ENCODE data around the gene PIP5K1A. TPM values are rescaled to one million over a fixed set of nuclear protein-coding genes. Genes with fewer than 3 reads are reported as not detected.

Gene PIP5K1A
- total RNA-seq, 1 donor from 2014 or later: 97.7 TPM

GRCh38 chr1:151292207-151293030, 94.1 kb downstream of the PIP5K1A start:
- no peak for DNase-seq
- H3K27ac Mint-ChIP-seq: no peak overlapping the region
- H3K36me3 Mint-ChIP-seq (ENCODE audit: low read depth): peaks cover 46% of the 10 kb centered on the region
- peaks cover 3% of the 10 kb centered on the region for H3K4me1 Mint-ChIP-seq
- no peak overlapping the region for H3K4me3 Mint-ChIP-seq
- intact Hi-C loops (cut with micrococcal nuclease): no loop called here
- H3K9me3 Mint-ChIP-seq: no peaks in the 10 kb centered on the region
- H3K27me3 Mint-ChIP-seq: no peaks in the 10 kb centered on the region

GRCh38 chr1:151293093-151293492, 94.7 kb downstream of the PIP5K1A start:
- intact Hi-C loops (cut with micrococcal nuclease): no loop called here
- no peak for DNase-seq
- Mint-ChIP-seq H3K9me3 (no peaks in the 10 kb centered on the region), H3K4me3 (no peak overlapping the region), H3K27me3 (no peaks in the 10 kb centered on the region), H3K4me1 (peaks cover 3% of the 10 kb centered on the region), H3K27ac (no peak overlapping the region), H3K36me3 (ENCODE audit: low read depth) (peaks cover 50% of the 10 kb centered on the region)

- Mint-ChIP-seq H3K4me1 (no peaks in the 10 kb centered on the region), H3K27ac (no peak overlapping the region), H3K27me3 (no peaks in the 10 kb centered on the region), H3K9me3 (no peaks in the 10 kb centered on the region), H3K4me3 (no peak overlapping the region), H3K36me3 (ENCODE audit: low read depth) (peaks cover 54% of the 10 kb centered on the region)
- intact Hi-C loops (cut with micrococcal nuclease): no loop called here
- no peak for DNase-seq
These were observed 96.5 kb downstream of the PIP5K1A start for GRCh38 chr1:151294742-151295462.

Other genes starting within 250 kb of the PIP5K1A start
- 195 TPM in 2 replicates for gene CERS2, start 223.7 kb upstream of the PIP5K1A start, total RNA-seq
- 0.12 TPM in 1 of 2 replicates, not detected in the other for gene ANXA9, start 216.3 kb upstream of the PIP5K1A start, total RNA-seq
- gene MINDY1, start 191.7 kb upstream of the PIP5K1A start, total RNA-seq: 11.5 and 12.5 TPM in 2 replicates
- gene PRUNE1, start 190.1 kb upstream of the PIP5K1A start, total RNA-seq: 13.3 and 15.2 TPM in 2 replicates
- gene BNIPL, start 162.0 kb upstream of the PIP5K1A start, total RNA-seq: 0.85 and 1.8 TPM in 2 replicates
- gene C1orf56, start 150.8 kb upstream of the PIP5K1A start, total RNA-seq: 1.0 and 1.2 TPM in 2 replicates
- 189 and 190 TPM in 2 replicates for gene CDC42SE1, start 138.9 kb upstream of the PIP5K1A start, total RNA-seq
- 2.9 and 3.0 TPM in 2 replicates for gene MLLT11, start 138.2 kb upstream of the PIP5K1A start, total RNA-seq
- 19.4 and 20.3 TPM in 2 replicates for gene GABPB2, start 127.8 kb upstream of the PIP5K1A start, total RNA-seq
- gene SEMA6C, start 51.9 kb upstream of the PIP5K1A start, total RNA-seq: 2.3 and 2.5 TPM in 2 replicates
- 29.4 and 32.5 TPM in 2 replicates for gene TNFAIP8L2, start 41.9 kb upstream of the PIP5K1A start, total RNA-seq
- 4.7 and 5.2 TPM in 2 replicates for gene LYSMD1, start 32.6 kb upstream of the PIP5K1A start, total RNA-seq
- 96.7 and 100 TPM in 2 replicates for gene SCNM1, start 32.4 kb upstream of the PIP5K1A start, total RNA-seq
- 1.3 and 1.8 TPM in 2 replicates for gene TMOD4, start 22.6 kb upstream of the PIP5K1A start, total RNA-seq
- gene VPS72, start 8.4 kb upstream of the PIP5K1A start, total RNA-seq: 86.7 and 92.3 TPM in 2 replicates
- 288 and 304 TPM in 2 replicates for gene PSMD4, start 56.2 kb downstream of the PIP5K1A start, total RNA-seq
- 25.4 and 26.8 TPM in 2 replicates for gene ZNF687, start 83.7 kb downstream of the PIP5K1A start, total RNA-seq
- 57.1 and 59.2 TPM in 2 replicates for gene PI4KB, start 128.9 kb downstream of the PIP5K1A start, total RNA-seq
- gene RFX5, start 148.7 kb downstream of the PIP5K1A start, total RNA-seq: 69.2 and 73.1 TPM in 2 replicates
- not detected in 2 replicates for gene SELENBP1, start 174.2 kb downstream of the PIP5K1A start, total RNA-seq
- 452 and 456 TPM in 2 replicates for gene PSMB4, start 201.0 kb downstream of the PIP5K1A start, total RNA-seq